Neural progenitor cell (in vitro differentiated cells): ENCODE measurements around the gene BSND.

Experiments used
- CTCF ChIP-seq: fragments of 200-600 bp; sonication (generic); IDR thresholded peaks from 2 replicates; pipeline ENCODE4 v1.5.1; 2017; ENCODE audit warnings: antibody characterized with exemption, mild to moderate bottlenecking
- EZH2 ChIP-seq: fragments of 200-600 bp; sonication (generic); IDR thresholded peaks from 2 replicates; pipeline ENCODE4 v1.6.1; 2017; ENCODE audit warnings: antibody characterized with exemption, mild to moderate bottlenecking, moderate library complexity
- EZH2phosphoT487 ChIP-seq: fragments of 200-600 bp; sonication (generic); IDR thresholded peaks from 2 replicates; pipeline ENCODE4 v1.6.1; 2017; ENCODE audit warnings: antibody characterized with exemption

- no peak for TF ChIP-seq EZH2phosphoT487
- TF ChIP-seq CTCF = no peak
- no peak for TF ChIP-seq EZH2
Observed at GRCh38 chr1:54993140-54993539, 5.6 kb upstream of the BSND start.
